ENCODE data around the gene CLEC16A. TPM values are rescaled to one million over a fixed set of nuclear protein-coding genes. Genes with fewer than 3 reads are reported as not detected.

Gene CLEC16A
- total and polyA plus RNA-seq, 8 donors = 17.6 to 38.6 (median 21.6) TPM

GRCh38 chr16:11183951-11184350 is 239.6 kb downstream of the CLEC16A start:
- H3K4me1 ChIP-seq = peaks cover 0 to 35% of the 10 kb centered on the region in 2 donors
- no peak overlapping the region for H3K4me3 ChIP-seq
- ATAC-seq (no peak), DNase-seq (no peak)
- H3K27ac ChIP-seq = no peak overlapping the region
- intact Hi-C loops (cut with DNase I) = no loop called here
- TF ChIP-seq, protein P1, sequence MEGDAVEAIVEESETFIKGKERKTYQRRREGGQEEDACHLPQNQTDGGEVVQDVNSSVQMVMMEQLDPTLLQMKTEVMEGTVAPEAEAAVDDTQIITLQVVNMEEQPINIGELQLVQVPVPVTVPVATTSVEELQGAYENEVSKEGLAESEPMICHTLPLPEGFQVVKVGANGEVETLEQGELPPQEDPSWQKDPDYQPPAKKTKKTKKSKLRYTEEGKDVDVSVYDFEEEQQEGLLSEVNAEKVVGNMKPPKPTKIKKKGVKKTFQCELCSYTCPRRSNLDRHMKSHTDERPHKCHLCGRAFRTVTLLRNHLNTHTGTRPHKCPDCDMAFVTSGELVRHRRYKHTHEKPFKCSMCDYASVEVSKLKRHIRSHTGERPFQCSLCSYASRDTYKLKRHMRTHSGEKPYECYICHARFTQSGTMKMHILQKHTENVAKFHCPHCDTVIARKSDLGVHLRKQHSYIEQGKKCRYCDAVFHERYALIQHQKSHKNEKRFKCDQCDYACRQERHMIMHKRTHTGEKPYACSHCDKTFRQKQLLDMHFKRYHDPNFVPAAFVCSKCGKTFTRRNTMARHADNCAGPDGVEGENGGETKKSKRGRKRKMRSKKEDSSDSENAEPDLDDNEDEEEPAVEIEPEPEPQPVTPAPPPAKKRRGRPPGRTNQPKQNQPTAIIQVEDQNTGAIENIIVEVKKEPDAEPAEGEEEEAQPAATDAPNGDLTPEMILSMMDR (IDR thresholded peaks at IDR 0.05) = no peak
- no peaks in the 10 kb centered on the region for H3K9me3 ChIP-seq
- peaks cover 0 to 26% of the 10 kb centered on the region in 2 donors for H3K36me3 ChIP-seq
- H3K27me3 ChIP-seq = no peaks in the 10 kb centered on the region

DNA sequence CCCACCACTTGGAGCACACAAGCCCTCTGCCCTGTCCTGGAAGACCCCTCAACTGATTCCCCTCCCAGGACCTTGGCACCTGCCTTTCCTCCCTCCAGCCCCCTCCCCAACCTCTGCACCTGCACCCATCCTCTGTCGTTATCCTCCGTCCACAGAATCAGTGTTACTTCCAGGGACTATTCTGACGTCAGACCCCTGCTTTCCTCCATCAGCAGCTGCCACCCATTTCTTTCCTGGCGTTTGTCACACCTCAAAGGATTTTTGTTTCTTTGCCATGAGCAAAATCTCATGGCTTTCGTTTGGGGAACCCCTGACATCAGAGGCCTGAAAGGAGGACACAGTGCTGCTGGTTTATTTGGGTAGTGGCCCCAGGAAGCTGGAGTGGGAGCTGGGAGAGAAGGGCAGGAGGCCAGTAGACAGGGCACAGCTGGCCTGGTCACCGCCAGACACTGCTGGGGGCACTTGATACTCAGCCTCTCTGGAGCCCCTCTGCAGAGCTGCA is 243.2 kb downstream of the CLEC16A start:
- Histone ChIP-seq H3K4me3 (no peak overlapping the region), H3K9me3 (no peaks in the 10 kb centered on the region), H3K4me1 (peaks cover 0 to 17% of the 10 kb centered on the region in 2 donors), H3K27ac (no peak overlapping the region), H3K36me3 (peaks cover 0 to 2% of the 10 kb centered on the region in 2 donors), H3K27me3 (no peaks in the 10 kb centered on the region)
- TF ChIP-seq, protein P1 (IDR thresholded peaks at IDR 0.05) = no peak
- intact Hi-C loops (cut with DNase I) = no loop called here
- DNase-seq (peak in 1 of 4 donors; percentile 54), ATAC-seq (no peak)

- no peaks in the 10 kb centered on the region for H3K27me3 ChIP-seq
- no peaks in the 10 kb centered on the region for H3K9me3 ChIP-seq
- DNase-seq (no peak), ATAC-seq (no peak)
- no peak overlapping the region for H3K27ac ChIP-seq
- peaks cover 0 to 12% of the 10 kb centered on the region in 2 donors for H3K4me1 ChIP-seq
- intact Hi-C loops (cut with DNase I) = no loop called here
- H3K4me3 ChIP-seq = no peak overlapping the region
- no peaks in the 10 kb centered on the region for H3K36me3 ChIP-seq
- TF ChIP-seq, protein P1 (IDR thresholded peaks at IDR 0.05) = no peak
These were observed 244.7 kb downstream of the CLEC16A start for GRCh38 chr16:11188801-11189740.

GRCh38 chr16:11190588-11191560 is 246.5 kb downstream of the CLEC16A start:
- Histone ChIP-seq H3K36me3 (no peaks in the 10 kb centered on the region), H3K4me1 (peaks cover 0 to 20% of the 10 kb centered on the region in 2 donors), H3K27me3 (no peaks in the 10 kb centered on the region), H3K9me3 (no peaks in the 10 kb centered on the region), H3K27ac (no peak overlapping the region), H3K4me3 (no peak overlapping the region)
- intact Hi-C loops (cut with DNase I) = no loop called here
- no peak for DNase-seq
- ATAC-seq = peak; percentile 64
- TF ChIP-seq, protein P1 (IDR thresholded peaks at IDR 0.05) = no peak
